SK-N-SH (cell line): ENCODE results near the gene PTCHD4.

Experiments
- ELF1 ChIP-seq: IDR thresholded peaks from 2 replicates; pipeline ENCODE4 v1.4.0; 2012
- EZH2phosphoT487 ChIP-seq: fragments of 200-600 bp; sonication (generic); IDR thresholded peaks from 2 replicates; pipeline ENCODE4 v1.6.1; 2017; ENCODE audit warnings: low read depth, mixed run types, mild to moderate bottlenecking, antibody characterized with exemption, moderate library complexity, borderline replicate concordance
- FOXJ3 ChIP-seq: sonication (generic); formaldehyde crosslinking; IDR thresholded peaks from 2 replicates; pipeline ENCODE4 v1.5.1; 2020; ENCODE audit warnings: mild to moderate bottlenecking, missing genetic modification reagents
- GABPA ChIP-seq: IDR thresholded peaks from 2 replicates; pipeline ENCODE4 v1.4.0; 2012; ENCODE audit warnings: low read depth, mild to moderate bottlenecking
- POLR2AphosphoS5 ChIP-seq: IDR thresholded peaks from 2 replicates; pipeline ENCODE4 v1.6.1; 2012; ENCODE audit warnings: low read depth, low read length
- RAD21 ChIP-seq: IDR thresholded peaks from 2 replicates; pipeline ENCODE4 v1.6.1; 2012; ENCODE audit warnings: mild to moderate bottlenecking, low read length
- TAF1 ChIP-seq: IDR thresholded peaks from 2 replicates; pipeline ENCODE4 v1.6.1; 2012; ENCODE audit warnings: low read depth, mild to moderate bottlenecking, low read length, moderate library complexity, borderline replicate concordance
- USF2 ChIP-seq: fragments of 150-350 bp; IDR thresholded peaks from 2 replicates; pipeline ENCODE4 v1.6.1; 2017; ENCODE audit warnings: antibody characterized with exemption, low read length, low read depth, borderline replicate concordance
- YY1 ChIP-seq: IDR thresholded peaks from 2 replicates; pipeline ENCODE4 v1.4.0; 2012; ENCODE audit warnings: low read depth, mild to moderate bottlenecking
- TF ChIP-seq, protein P1 (sequence below): fragments of 200-600 bp; sonication (generic); IDR thresholded peaks from 2 replicates; pipeline ENCODE4 v1.6.1; 2017; ENCODE audit warnings: antibody characterized with exemption, mild to moderate bottlenecking, moderate library complexity
- TF ChIP-seq, protein P2 (sequence below): fragments of 150-350 bp; IDR thresholded peaks from 2 replicates; pipeline ENCODE4 v1.6.1; 2016; ENCODE audit warnings: mild to moderate bottlenecking, low read depth, low read length

GRCh38 chr6:48111575-48111974, 578 bp upstream of the PTCHD4 start:
- TF ChIP-seq, protein P1, sequence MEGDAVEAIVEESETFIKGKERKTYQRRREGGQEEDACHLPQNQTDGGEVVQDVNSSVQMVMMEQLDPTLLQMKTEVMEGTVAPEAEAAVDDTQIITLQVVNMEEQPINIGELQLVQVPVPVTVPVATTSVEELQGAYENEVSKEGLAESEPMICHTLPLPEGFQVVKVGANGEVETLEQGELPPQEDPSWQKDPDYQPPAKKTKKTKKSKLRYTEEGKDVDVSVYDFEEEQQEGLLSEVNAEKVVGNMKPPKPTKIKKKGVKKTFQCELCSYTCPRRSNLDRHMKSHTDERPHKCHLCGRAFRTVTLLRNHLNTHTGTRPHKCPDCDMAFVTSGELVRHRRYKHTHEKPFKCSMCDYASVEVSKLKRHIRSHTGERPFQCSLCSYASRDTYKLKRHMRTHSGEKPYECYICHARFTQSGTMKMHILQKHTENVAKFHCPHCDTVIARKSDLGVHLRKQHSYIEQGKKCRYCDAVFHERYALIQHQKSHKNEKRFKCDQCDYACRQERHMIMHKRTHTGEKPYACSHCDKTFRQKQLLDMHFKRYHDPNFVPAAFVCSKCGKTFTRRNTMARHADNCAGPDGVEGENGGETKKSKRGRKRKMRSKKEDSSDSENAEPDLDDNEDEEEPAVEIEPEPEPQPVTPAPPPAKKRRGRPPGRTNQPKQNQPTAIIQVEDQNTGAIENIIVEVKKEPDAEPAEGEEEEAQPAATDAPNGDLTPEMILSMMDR = no peak
- no peak for TF ChIP-seq RAD21
- no peak for TF ChIP-seq YY1
- TF ChIP-seq, protein P2, sequence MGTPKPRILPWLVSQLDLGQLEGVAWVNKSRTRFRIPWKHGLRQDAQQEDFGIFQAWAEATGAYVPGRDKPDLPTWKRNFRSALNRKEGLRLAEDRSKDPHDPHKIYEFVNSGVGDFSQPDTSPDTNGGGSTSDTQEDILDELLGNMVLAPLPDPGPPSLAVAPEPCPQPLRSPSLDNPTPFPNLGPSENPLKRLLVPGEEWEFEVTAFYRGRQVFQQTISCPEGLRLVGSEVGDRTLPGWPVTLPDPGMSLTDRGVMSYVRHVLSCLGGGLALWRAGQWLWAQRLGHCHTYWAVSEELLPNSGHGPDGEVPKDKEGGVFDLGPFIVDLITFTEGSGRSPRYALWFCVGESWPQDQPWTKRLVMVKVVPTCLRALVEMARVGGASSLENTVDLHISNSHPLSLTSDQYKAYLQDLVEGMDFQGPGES = no peak
- no peak for TF ChIP-seq EZH2phosphoT487
- no peak for TF ChIP-seq GABPA
- no peak for TF ChIP-seq USF2
- TF ChIP-seq POLR2AphosphoS5 = no peak
- no peak for TF ChIP-seq FOXJ3 (CRISPR knock-in tag)
- no peak for TF ChIP-seq TAF1
- no peak for TF ChIP-seq ELF1
